Activated CD8-positive, alpha-beta T cell treated with anti-CD3 and anti-CD28 coated beads for 36 hours (primary cell): ENCODE results near the gene MTOR. TPM values are rescaled to one million over a fixed set of nuclear protein-coding genes. Genes with fewer than 3 reads are reported as not detected.
"Not testable (repeated sequence)": the region's sequence is repeated elsewhere in the genome, so short reads cannot be mapped to it uniquely, and the experiment has no call there.

Source experiments
- ATAC-seq: fragments of 200-7000 bp; cut with Tn5 transposase; one replicate; pipeline ENCODE4 v1.10.0; 2021; ENCODE audit warnings: mild to moderate bottlenecking, moderate library complexity
- CTCF ChIA-PET: fragments of 350-600 bp; sonication (Branson Sonifier 250); formaldehyde crosslinking; loops from one replicate; lab custom pipeline; 2021; ENCODE audit warnings: antibody characterized with exemption; lab: Charles Lee
- POLR2A ChIA-PET: fragments of 350-600 bp; sonication (Branson Sonifier 250); formaldehyde crosslinking; loops from one replicate; lab custom pipeline; 2021; ENCODE audit warnings: antibody characterized with exemption; lab: Charles Lee
- DNase-seq: peaks from one replicate; pipeline ENCODE4 v3.0.0-alpha.2; 2020
- H3K27ac Mint-ChIP-seq: one replicate; pipeline ENCODE4 v1.8.0; 2021; ENCODE audit warnings: mild to moderate bottlenecking, mixed read lengths
- H3K27me3 Mint-ChIP-seq: one replicate; pipeline ENCODE4 v1.8.0; 2021; ENCODE audit warnings: mixed read lengths
- H3K36me3 Mint-ChIP-seq: one replicate; pipeline ENCODE4 v1.8.0; 2021; ENCODE audit warnings: low read depth, mixed read lengths
- H3K4me1 Mint-ChIP-seq: one replicate; pipeline ENCODE4 v1.8.0; 2021; ENCODE audit warnings: low read depth, mixed read lengths
- H3K4me3 Mint-ChIP-seq: one replicate; pipeline ENCODE4 v1.8.0; 2021; ENCODE audit warnings: mild to moderate bottlenecking, moderate library complexity, mixed read lengths
- H3K9me3 Mint-ChIP-seq: one replicate; pipeline ENCODE4 v1.8.0; 2021; ENCODE audit warnings: mixed read lengths
- CTCF ChIP-seq: fragments of 200-600 bp; IDR thresholded peaks from one replicate; pipeline ENCODE4 v1.8.0; 2022; ENCODE audit warnings: antibody characterized with exemption, mild to moderate bottlenecking
- intact Hi-C: fragments of 100-400 bp; cut with micrococcal nuclease; formaldehyde crosslinking; loops from one replicate; pipeline ENCODE4 v1.10.0; 2022
- total RNA-seq, 2 experiments: library from RNA; stranded (reverse); gene quantifications; one replicate each; pipeline ENCODE4 v1.2.3, GENCODE V29; 2021

Gene MTOR
- total RNA-seq, 2 experiments from 2014 or later: 34.7 to 36.8 TPM

DNA sequence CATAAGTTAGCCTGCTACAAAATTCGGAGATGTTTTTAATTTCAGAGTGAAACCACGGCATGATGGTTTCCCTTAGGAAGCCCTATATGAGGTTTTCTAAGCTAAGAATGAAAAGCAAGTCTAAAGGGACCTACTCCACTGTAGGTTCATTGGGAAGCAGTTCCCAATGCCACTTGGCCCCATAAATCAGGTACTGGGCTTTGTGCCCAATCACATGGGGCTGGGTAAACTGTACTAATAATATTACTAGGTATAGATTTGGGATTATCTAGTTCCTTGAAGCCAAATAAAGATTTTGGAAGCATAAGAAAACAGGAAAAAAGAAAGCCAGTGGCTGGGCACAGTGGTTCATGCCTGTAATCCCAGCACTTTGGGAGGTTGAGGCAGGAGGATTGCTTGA lies 92.2 kb downstream of the MTOR start:
- intact Hi-C loops: no loop called here
- TF ChIP-seq CTCF: no peak
- Mint-ChIP-seq H3K27ac (no peak overlapping the region), H3K9me3 (peaks cover 3% of the 10 kb centered on the region), H3K27me3 (no peaks in the 10 kb centered on the region), H3K36me3 (peaks cover 26% of the 10 kb centered on the region), H3K4me1 (no peaks in the 10 kb centered on the region), H3K4me3 (no peak overlapping the region)
- ChIA-PET POLR2A (interaction anchor here (0.7 to 1.8 kb wide), 2 partner anchors 8 to 133 kb away, joined by 3 to 4 read pairs; no protein-coding TSS in a partner anchor), CTCF (no interaction called here)
- no peak for DNase-seq
- ATAC-seq: no peak

DNA sequence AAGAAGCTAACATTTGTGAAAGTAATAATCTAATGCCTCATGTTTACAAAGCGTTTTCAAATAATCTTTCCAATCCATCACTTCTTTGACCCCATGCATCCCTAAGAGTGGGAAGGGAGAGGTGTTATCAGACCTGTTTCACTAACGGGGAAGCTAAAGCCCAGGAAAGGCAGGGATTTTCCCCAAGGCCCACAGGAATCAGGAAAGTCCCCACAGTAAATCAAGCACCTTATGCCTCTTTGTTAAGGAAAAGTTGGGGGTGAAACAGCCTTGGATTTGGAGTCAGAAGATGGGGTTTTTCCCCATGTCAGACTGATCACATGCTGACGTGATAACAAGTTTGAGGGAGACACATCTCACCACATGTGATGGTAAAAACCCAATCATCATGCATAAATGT lies 93.1 kb downstream of the MTOR start:
- intact Hi-C loops: no loop called here
- H3K36me3 Mint-ChIP-seq: peaks cover 28% of the 10 kb centered on the region

DNA sequence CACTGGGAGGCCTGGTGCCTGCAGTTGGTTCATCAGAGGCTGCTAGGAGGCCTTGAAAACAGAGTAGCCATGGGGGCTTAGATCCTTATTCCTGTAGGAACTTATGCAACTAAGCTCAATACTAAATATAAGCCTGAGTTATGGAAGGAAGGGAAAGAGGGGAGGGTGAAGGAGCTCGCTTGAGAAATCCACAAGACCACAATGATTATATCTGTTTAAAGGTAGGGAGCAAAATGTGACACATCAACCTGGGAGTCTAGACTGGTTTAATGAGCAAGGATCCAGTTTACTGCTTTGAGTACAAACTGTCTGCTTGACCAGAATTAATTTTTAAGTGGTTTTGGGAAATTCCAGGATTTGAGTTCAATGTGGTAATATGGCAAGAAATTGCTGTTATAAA lies 93.6 kb downstream of the MTOR start:
- Mint-ChIP-seq H3K9me3 (peaks cover 3% of the 10 kb centered on the region), H3K4me3 (no peak overlapping the region), H3K27ac (no peak overlapping the region), H3K36me3 (peaks cover 30% of the 10 kb centered on the region), H3K27me3 (no peaks in the 10 kb centered on the region), H3K4me1 (no peaks in the 10 kb centered on the region)
- intact Hi-C loops: no loop called here
- CTCF ChIA-PET: interaction anchor here (1.0 kb wide), 1 partner anchor 131 kb away, joined by 3 read pairs; no protein-coding TSS in a partner anchor
- POLR2A ChIA-PET: interaction anchor here (1.7 kb wide), 1 partner anchor 9 kb away, joined by 4 read pairs; no protein-coding TSS in a partner anchor
- DNase-seq (no peak), ATAC-seq (no peak)
- no peak for TF ChIP-seq CTCF

More for the DNA sequence above, 93.1 kb downstream of the MTOR start:
- Mint-ChIP-seq H3K4me3 (no peak overlapping the region), H3K27me3 (no peaks in the 10 kb centered on the region), H3K9me3 (peaks cover 3% of the 10 kb centered on the region), H3K4me1 (no peaks in the 10 kb centered on the region), H3K27ac (no peak overlapping the region)
- ATAC-seq: no peak
- ChIA-PET POLR2A (interaction anchor here (1.8 kb wide), 1 partner anchor 9 kb away, joined by 4 read pairs; no protein-coding TSS in a partner anchor), CTCF (interaction anchor here (1.0 kb wide), 1 partner anchor 132 kb away, joined by 3 read pairs; no protein-coding TSS in a partner anchor)
- DNase-seq: no peak
- no peak for TF ChIP-seq CTCF

- CTCF ChIA-PET, H3K9me3 Mint-ChIP-seq, H3K4me1 Mint-ChIP-seq, ATAC-seq, H3K27me3 Mint-ChIP-seq, H3K27ac Mint-ChIP-seq, intact Hi-C loops, DNase-seq, POLR2A ChIA-PET, H3K4me3 Mint-ChIP-seq: not testable (repeated sequence)
- peaks cover 36% of the 10 kb centered on the region for H3K36me3 Mint-ChIP-seq
Observed at GRCh38 chr1:11166744-11167143, 95.6 kb downstream of the MTOR start.

DNA sequence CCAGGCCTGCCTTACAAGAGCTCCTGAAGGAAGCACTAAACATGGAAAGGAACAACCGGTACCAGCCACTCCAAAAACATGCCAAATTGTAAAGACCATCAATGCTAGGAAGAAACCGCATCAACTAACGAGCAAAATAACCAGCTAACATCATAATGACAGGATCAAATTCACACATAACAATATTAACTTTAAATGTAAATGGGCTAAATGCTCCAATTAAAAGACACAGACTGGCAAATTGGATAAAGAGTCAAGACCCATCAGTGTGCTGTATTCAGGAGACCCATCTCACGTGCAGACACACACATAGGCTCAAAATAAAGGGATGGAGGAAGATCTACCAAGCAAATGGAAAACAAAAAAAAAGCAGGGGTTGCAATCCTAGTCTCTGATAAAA lies 99.6 kb downstream of the MTOR start:
- H3K4me1 Mint-ChIP-seq, ATAC-seq, DNase-seq, CTCF ChIA-PET, H3K27me3 Mint-ChIP-seq, H3K27ac Mint-ChIP-seq, POLR2A ChIA-PET, H3K4me3 Mint-ChIP-seq, intact Hi-C loops, H3K9me3 Mint-ChIP-seq: not testable (repeated sequence)
- peaks cover 31% of the 10 kb centered on the region for H3K36me3 Mint-ChIP-seq

- TF ChIP-seq CTCF: no peak
- no peak for DNase-seq
- Mint-ChIP-seq H3K27ac (peak overlapping the region; percentile 27), H3K4me3 (no peak overlapping the region), H3K4me1 (peaks cover 18% of the 10 kb centered on the region), H3K36me3 (peaks cover 20% of the 10 kb centered on the region), H3K27me3 (no peaks in the 10 kb centered on the region), H3K9me3 (no peaks in the 10 kb centered on the region)
- POLR2A ChIA-PET: no interaction called here
- intact Hi-C loops: no loop called here
- CTCF ChIA-PET: interaction anchor here (1.5 kb wide), 1 partner anchor 121 kb away, joined by 7 read pairs; no protein-coding TSS in a partner anchor
- no peak for ATAC-seq
Observed at GRCh38 chr1:11158720-11159321, 103.5 kb downstream of the MTOR start.
